GM23248 (cell line): ENCODE measurements around the gene GABPB2.

Experiments
- EZH2 ChIP-seq: fragments of 200-600 bp; sonication (generic); IDR thresholded peaks from 2 replicates; pipeline ENCODE4 v1.6.1; 2018; ENCODE audit warnings: antibody characterized with exemption, mild to moderate bottlenecking; ENCODE audit not compliant: insufficient read depth, poor library complexity, severe bottlenecking
- EZH2phosphoT487 ChIP-seq: fragments of 200-600 bp; sonication (generic); IDR thresholded peaks from 2 replicates; pipeline ENCODE4 v1.6.1; 2018; ENCODE audit warnings: antibody characterized with exemption, moderate library complexity, mild to moderate bottlenecking, low read depth; ENCODE audit not compliant: insufficient read depth

GRCh38 chr1:151124763-151125403 is 54.3 kb downstream of the GABPB2 start:
- no peak for TF ChIP-seq EZH2
- no peak for TF ChIP-seq EZH2phosphoT487
